ENCODE measurements around the gene LRRC4.

- no peak for TF ChIP-seq ZNF274 (IDR thresholded peaks at IDR 0.05; ENCODE audit: low read depth, low read length)
- TF ChIP-seq YY1 (IDR thresholded peaks at IDR 0.05; ENCODE audit: insufficient read depth, insufficient read length): no peak
- no peak for TF ChIP-seq SUZ12 (IDR thresholded peaks at IDR 0.05; ENCODE audit: extremely low read depth, insufficient read depth, insufficient read length)
Observed at GRCh38 chr7:128020159-128020558, 11.1 kb downstream of the LRRC4 start.

Data from NT2/D1 (cell line).